Uterus (tissue), 4 donors: ENCODE measurements around the gene ADCY9. TPM values are rescaled to one million over a fixed set of nuclear protein-coding genes. Genes with fewer than 3 reads are reported as not detected.
"Not testable (repeated sequence)": the region's sequence is repeated elsewhere in the genome, so short reads cannot be mapped to it uniquely, and the experiment has no call there.

Experiments used
- DNase-seq, 2 donors: peaks; one replicate each; pipeline ENCODE4 v3.0.0-alpha.2; 2019 to 2020
- H3K27ac ChIP-seq, 2 donors: fragments of 200-600 bp; sonication (generic); 1 replicate in 1 of 2; 2 replicates in 1 of 2; pipeline ENCODE4 v1.5.1; 2016 to 2018
- H3K27me3 ChIP-seq, 2 donors: fragments of 200-600 bp; sonication (generic); one replicate each; pipeline ENCODE4 v1.5.1; 2018 to 2019; ENCODE audit warnings: control low read depth in 1 of 2
- H3K36me3 ChIP-seq, 2 donors: fragments of 200-600 bp; sonication (generic); one replicate each; pipeline ENCODE4 v1.5.1; 2019; ENCODE audit warnings: control low read depth in 1 of 2
- H3K4me1 ChIP-seq, 2 donors: fragments of 200-600 bp; sonication (generic); one replicate each; pipeline ENCODE4 v1.5.1; 2018 to 2019; ENCODE audit warnings: control low read depth in 1 of 2
- H3K4me3 ChIP-seq, 2 donors: fragments of 200-600 bp; sonication (generic); 1 replicate in 1 of 2; 2 replicates in 1 of 2; pipeline ENCODE4 v1.5.1; 2018 to 2019; ENCODE audit warnings: mild to moderate bottlenecking in 1 of 2
- H3K9me3 ChIP-seq, 2 donors: fragments of 200-600 bp; sonication (generic); one replicate each; pipeline ENCODE4 v1.5.1; 2019; ENCODE audit warnings: control low read depth in 1 of 2
- POLR2A ChIP-seq, 2 donors: fragments of 450-650 bp; IDR thresholded peaks; one replicate each; pipeline ENCODE4 v1.6.1; 2016; ENCODE audit warnings: antibody characterized with exemption in 2 of 2, mild to moderate bottlenecking in 1 of 2, moderate library complexity in 1 of 2
- intact Hi-C: fragments of 100-400 bp; cut with DNase I; formaldehyde crosslinking; loops from one replicate; pipeline ENCODE4 v1.15.1; 2023; ENCODE audit warnings: low total_unique reads
- total RNA-seq, 4 donors: library from RNA; depleted of rRNA in 3 of 4; stranded (reverse); fragments of >200 nt in 3 of 4; gene quantifications; one replicate each; pipeline versions ENCODE4 v1.1.0 to v1.2.4, GENCODE V29; 2014 to 2023
- TF ChIP-seq, protein P1 (sequence below), 4 experiments: fragments of 200-600 bp in 2 of 4; fragments of 450-650 bp in 2 of 4; sonication (generic) in 2 of 4; IDR thresholded peaks; one replicate each; pipeline ENCODE4 v1.5.1; 2016 to 2019; ENCODE audit warnings: antibody characterized with exemption in 4 of 4, mild to moderate bottlenecking in 2 of 4, moderate library complexity in 1 of 4
- donor health status: DM: yes; HTN: yes; CAD: no.

Gene ADCY9
- total RNA-seq, 4 donors from 2014 or later = 2.8 to 34.7 (median 20.2) TPM

DNA sequence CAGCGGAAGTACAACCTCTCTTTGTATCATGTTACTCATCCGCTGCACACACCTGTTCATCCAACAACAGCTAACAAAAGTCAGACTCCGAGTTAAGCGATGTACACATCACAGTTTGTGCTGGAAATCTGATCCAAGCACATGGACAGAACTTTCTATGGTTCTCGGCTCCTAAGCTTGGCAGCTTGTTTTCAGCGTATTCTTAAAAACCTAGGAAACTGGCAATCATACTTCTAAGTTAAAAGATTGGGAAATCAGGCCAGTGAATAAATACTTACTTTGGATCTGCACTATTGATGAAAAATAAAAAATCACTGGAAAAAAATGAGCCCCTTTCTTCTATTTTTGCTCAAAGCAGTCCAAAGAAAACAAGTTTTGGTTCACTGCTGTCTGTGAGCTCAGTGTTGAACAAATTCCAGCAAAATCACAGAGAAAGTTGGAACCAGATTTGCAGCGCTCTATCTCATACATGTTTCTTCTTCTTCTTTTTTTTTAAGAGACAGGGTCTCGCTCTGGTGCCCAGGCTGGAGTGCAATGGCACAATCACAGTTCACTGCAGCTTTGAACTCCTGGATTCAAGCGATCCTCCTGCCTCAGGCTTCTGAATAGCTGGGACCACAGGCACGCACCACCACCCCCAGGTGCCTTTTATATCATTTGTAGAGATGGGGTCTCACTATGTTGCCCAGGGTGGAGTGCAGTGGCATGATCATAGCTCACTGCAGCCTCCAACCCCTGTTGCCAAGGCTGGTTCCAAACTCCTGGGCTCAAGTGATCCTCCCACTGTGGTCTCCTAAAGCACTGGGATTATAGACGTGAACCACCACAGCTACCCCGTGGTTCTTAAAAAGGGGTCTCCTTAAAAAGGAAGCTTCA is 164.1 kb downstream of the ADCY9 start:
- intact Hi-C loops = no loop called here
- Histone ChIP-seq H3K36me3 (no peaks in the 10 kb centered on the region), H3K27me3 (no peaks in the 10 kb centered on the region), H3K4me3 (no peak overlapping the region), H3K9me3 (no peaks in the 10 kb centered on the region), H3K4me1 (no peaks in the 10 kb centered on the region), H3K27ac (peak overlapping the region; percentile 81 to 84)
- TF ChIP-seq, protein P1, sequence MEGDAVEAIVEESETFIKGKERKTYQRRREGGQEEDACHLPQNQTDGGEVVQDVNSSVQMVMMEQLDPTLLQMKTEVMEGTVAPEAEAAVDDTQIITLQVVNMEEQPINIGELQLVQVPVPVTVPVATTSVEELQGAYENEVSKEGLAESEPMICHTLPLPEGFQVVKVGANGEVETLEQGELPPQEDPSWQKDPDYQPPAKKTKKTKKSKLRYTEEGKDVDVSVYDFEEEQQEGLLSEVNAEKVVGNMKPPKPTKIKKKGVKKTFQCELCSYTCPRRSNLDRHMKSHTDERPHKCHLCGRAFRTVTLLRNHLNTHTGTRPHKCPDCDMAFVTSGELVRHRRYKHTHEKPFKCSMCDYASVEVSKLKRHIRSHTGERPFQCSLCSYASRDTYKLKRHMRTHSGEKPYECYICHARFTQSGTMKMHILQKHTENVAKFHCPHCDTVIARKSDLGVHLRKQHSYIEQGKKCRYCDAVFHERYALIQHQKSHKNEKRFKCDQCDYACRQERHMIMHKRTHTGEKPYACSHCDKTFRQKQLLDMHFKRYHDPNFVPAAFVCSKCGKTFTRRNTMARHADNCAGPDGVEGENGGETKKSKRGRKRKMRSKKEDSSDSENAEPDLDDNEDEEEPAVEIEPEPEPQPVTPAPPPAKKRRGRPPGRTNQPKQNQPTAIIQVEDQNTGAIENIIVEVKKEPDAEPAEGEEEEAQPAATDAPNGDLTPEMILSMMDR (IDR thresholded peaks at IDR 0.05) = no peak
- TF ChIP-seq POLR2A (IDR thresholded peaks at IDR 0.05) = no peak
- DNase-seq = no peak

GRCh38 chr16:3951380-3951779 is 164.9 kb downstream of the ADCY9 start:
- intact Hi-C loops, DNase-seq, H3K9me3 ChIP-seq, H3K27me3 ChIP-seq, H3K4me1 ChIP-seq, H3K36me3 ChIP-seq: not testable (repeated sequence)
- peak overlapping the region; percentile 81 to 84 for H3K27ac ChIP-seq
- peak overlapping the region in 1 of 2 donors; percentile 29 for H3K4me3 ChIP-seq

- no peaks in the 10 kb centered on the region for H3K4me1 ChIP-seq
- H3K4me3 ChIP-seq = peak overlapping the region; percentile 13 to 29
- TF ChIP-seq POLR2A (IDR thresholded peaks at IDR 0.05) = peak in 1 of 2 donors; percentile 13
- TF ChIP-seq, protein P1 (IDR thresholded peaks at IDR 0.05) = no peak
- intact Hi-C loops = no loop called here
- DNase-seq = peak; percentile 86 to 87
- H3K9me3 ChIP-seq = no peaks in the 10 kb centered on the region
- H3K27me3 ChIP-seq = no peaks in the 10 kb centered on the region
- H3K36me3 ChIP-seq = no peaks in the 10 kb centered on the region
- H3K27ac ChIP-seq = peak overlapping the region; percentile 81 to 84
Observed at GRCh38 chr16:3950343-3951193, 165.7 kb downstream of the ADCY9 start.

DNA sequence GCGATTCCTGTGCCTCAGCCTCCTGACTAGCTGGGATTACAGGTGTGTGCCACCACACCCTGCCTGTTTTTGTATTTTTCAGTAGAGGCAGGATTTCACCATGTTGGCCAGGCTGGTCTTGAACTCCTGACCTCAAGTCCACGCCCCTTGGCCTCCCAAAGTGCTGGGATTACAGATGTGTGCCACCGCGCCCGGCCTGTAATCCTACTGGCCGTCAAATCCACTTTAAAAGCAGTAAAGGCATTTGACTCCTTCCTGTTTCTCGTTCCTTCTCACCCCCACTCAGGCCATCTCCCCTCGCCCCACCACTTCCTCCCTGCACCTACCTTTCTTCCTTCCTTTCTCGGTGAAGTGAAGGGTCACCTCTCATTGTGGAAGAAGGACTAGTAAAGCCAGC is 166.3 kb downstream of the ADCY9 start:
- Histone ChIP-seq H3K27me3 (no peaks in the 10 kb centered on the region), H3K36me3 (no peaks in the 10 kb centered on the region), H3K4me3 (peak overlapping the region; percentile 13 to 29), H3K4me1 (no peaks in the 10 kb centered on the region), H3K27ac (peak overlapping the region; percentile 81 to 84), H3K9me3 (no peaks in the 10 kb centered on the region)
- DNase-seq = no peak
- TF ChIP-seq, protein P1 (IDR thresholded peaks at IDR 0.05) = no peak
- TF ChIP-seq POLR2A (IDR thresholded peaks at IDR 0.05) = no peak
- intact Hi-C loops = no loop called here

- DNase-seq = no peak
- Histone ChIP-seq H3K9me3 (no peaks in the 10 kb centered on the region), H3K36me3 (no peaks in the 10 kb centered on the region), H3K27me3 (no peaks in the 10 kb centered on the region), H3K27ac (peak overlapping the region; percentile 81 to 84), H3K4me1 (no peaks in the 10 kb centered on the region), H3K4me3 (no peak overlapping the region)
- intact Hi-C loops = no loop called here
- TF ChIP-seq, protein P1 (IDR thresholded peaks at IDR 0.05) = no peak
- TF ChIP-seq POLR2A (IDR thresholded peaks at IDR 0.05) = no peak
Observed at GRCh38 chr16:3949287-3949686, 167.0 kb downstream of the ADCY9 start.
